Measurements from ENCODE around the gene TMEM125. TPM values are rescaled to one million over a fixed set of nuclear protein-coding genes. Genes with fewer than 3 reads are reported as not detected.

Gene TMEM125
- total RNA-seq, 1 experiment from 2014 or later, result 21.5 TPM

GRCh38 chr1:43308635-43309404 is 39.0 kb downstream of the TMEM125 start:
- Mint-ChIP-seq H3K4me1 (no peaks in the 10 kb centered on the region), H3K27me3 (ENCODE audit: low read depth) (no peaks in the 10 kb centered on the region; the same call in 1 of the 2 replicates), H3K9me3 (no peaks in the 10 kb centered on the region), H3K27ac (peak overlapping the region; percentile 27; the same call in 1 of the 2 replicates), H3K36me3 (no peaks in the 10 kb centered on the region), H3K4me3 (no peak overlapping the region)
- CTCF ChIA-PET, result interaction anchor here (1.2 to 2.0 kb wide), 2 partner anchors 23 to 106 kb away, joined by 3 to 7 read pairs; partner anchors contain the start of gene C1orf210
- POLR2A ChIA-PET, result no interaction called here
- ATAC-seq (no peak), DNase-seq (ENCODE audit: low spot score) (no peak)
- TF ChIP-seq PRDM15 (CRISPR knock-in tag; IDR thresholded peaks at IDR 0.05) (no peak), HMGXB4 (CRISPR knock-in tag; IDR thresholded peaks at IDR 0.05) (no peak), SMAD3 (CRISPR knock-in tag; IDR thresholded peaks at IDR 0.05; ENCODE audit: borderline replicate concordance) (no peak), FOXJ3 (CRISPR knock-in tag; IDR thresholded peaks at IDR 0.05; ENCODE audit: borderline replicate concordance) (no peak), ARID4B (CRISPR knock-in tag; IDR thresholded peaks at IDR 0.05; ENCODE audit: borderline replicate concordance) (no peak), TP53 (CRISPR knock-in tag; IDR thresholded peaks at IDR 0.05) (no peak), FOXP4 (CRISPR knock-in tag; IDR thresholded peaks at IDR 0.05) (no peak), ZNF219 (CRISPR knock-in tag; IDR thresholded peaks at IDR 0.05; ENCODE audit: borderline replicate concordance) (no peak), AR (CRISPR knock-in tag; IDR thresholded peaks at IDR 0.05) (no peak), TEAD1 (CRISPR knock-in tag; IDR thresholded peaks at IDR 0.05) (no peak), CREM (CRISPR knock-in tag; IDR thresholded peaks at IDR 0.05) (no peak), SMAD4 (CRISPR knock-in tag; IDR thresholded peaks at IDR 0.05) (no peak), TEAD4 (CRISPR knock-in tag; IDR thresholded peaks at IDR 0.05) (no peak), FOXK1 (CRISPR knock-in tag; IDR thresholded peaks at IDR 0.05) (no peak), ZNF281 (CRISPR knock-in tag; IDR thresholded peaks at IDR 0.05) (no peak), NFE2L1 (CRISPR knock-in tag; IDR thresholded peaks at IDR 0.05) (no peak)

All from WTC11 (cell line).